GF-D8 (cell line): Measurements from ENCODE around the gene GJC1.

ENCODE experiments used
- DNase-seq: peaks from one replicate; lab custom pipeline; 2025; lab: John Stamatoyannopoulos, UW

The GJC1 gene

DNA sequence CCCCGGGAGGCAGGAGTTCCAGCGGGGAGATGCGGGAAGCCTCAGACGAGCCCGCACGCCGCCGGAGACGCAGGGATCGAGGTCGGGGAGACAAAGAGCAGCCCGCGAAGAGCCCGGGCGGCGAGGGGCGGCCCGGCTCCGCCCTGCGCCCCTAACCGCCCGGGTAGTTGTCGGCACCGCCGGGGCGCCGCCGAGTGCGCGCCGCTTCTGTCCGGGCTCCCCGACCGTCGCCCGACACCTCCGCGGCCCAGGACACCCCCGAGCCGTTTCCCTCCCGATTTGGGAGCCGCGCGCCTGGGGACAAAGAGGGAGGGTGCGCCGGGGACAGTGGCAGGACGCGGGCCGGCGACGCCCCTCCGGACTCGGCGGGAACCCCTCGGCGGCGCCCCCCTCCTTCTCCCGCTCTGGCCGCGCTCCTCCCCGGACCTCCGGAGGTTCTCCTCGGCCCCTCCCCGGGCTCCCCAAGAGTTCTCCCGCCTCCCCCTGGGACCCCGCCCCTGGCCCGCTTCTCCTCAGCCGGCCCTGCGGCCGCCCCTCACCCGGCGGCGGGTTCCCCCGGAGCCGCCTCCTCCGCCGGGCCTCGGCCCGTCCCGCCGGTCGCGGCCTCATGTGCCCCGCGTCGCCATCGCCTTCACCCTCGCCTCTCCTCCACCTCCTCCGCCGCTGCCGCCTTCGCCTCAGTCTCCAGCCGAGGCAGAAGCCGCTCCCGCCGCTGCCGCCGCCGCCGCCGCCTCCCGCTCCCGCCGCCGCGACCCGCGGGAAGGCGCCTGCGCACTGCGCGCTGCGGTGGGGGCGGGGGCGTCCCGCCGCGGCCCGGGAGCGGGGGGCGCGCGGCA lies at the start of gene GJC1:
Gene GJC1, minus strand, starts transcription at position 765 of the 836 bp plus-strand sequence. CDS start 24,470 bp downstream, outside the sequence.
- DNase-seq, result no peak

DNA sequence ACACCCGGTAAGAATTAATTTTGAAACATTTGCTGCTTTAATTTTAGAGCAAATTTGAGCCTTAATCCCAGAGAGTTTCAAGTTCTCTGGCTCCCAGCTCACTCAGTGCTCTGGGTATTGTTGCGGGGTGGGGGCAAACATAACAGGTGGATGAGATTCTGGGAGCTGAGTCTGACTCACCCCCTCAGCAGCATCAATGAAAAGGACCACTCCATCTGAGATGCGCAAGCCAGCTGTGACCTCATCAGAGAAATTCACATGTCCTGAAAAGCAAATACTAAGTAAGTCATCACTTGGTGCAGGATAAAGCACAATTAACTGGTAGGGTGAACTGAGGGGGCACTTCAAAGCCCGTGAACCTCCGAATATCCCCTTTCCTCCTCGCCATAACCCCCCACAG lies 49.3 kb upstream of the GJC1 start:
- no peak for DNase-seq

DNA sequence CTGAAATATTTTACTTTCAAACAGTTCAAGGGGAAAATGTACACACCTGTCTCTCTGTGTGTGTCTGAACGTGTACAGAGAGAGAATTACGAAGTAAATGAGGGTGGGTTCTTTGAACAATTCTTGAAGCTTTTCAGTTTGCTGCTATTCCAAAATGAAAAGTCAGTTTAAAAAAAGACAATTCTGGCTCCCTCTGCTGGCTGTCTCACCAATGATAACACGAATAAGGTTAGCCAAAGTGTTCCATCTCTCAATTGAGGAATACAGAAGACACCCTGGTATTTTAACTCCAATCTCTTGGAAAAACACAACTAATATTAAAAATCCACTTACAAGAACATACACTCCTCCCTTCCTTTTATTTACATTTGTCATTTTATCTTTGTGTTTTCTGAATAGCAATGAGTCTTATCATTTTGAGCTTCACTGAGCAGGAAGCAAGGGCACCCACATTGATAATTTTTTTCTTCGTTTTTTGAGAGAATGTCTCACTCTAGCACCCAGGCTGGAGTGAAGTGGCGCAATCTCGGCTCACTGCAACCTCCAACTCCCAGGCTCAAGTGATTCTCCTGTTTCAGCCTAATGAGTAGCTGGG lies 48.6 kb upstream of the GJC1 start:
- peak; percentile 8 for DNase-seq

DNA sequence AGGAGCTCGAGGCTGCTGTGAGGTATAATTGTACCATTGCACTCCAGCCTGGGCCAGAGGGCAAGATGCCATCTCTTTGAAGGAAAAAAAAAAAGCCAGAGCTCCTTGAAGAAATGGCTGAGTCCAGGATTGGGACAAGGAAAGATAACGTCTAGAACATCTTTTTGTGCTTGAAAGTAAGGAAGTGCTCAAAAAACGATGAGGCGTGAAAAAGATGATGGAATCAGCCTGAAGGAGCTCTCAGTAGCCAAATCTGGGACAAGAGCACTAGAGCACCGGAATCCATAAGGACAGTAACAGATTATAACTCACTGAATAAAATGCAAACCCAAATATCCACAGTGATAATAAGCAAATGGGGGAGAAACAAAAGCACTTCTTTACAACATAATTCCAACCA lies 47.0 kb upstream of the GJC1 start:
- DNase-seq, result no peak

DNA sequence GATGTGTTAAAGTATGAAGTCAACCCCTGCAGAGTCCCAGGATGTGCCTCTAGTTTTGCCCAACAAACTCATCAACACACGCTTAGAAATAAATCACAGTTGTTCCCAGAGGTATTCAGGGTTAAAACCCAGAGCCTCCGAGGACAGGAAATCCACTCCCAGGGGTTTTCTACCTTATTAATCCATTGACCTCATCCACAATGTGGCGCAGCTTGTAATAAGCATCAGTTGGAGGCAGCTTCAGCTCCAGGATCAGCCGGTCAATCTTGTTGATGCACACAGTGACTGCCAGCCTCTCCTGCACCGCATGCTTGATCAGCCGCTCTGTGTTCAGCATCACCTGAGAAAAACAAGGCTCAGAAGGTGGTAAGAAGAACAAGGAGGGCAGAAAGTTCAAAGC lies 45.7 kb upstream of the GJC1 start:
- no peak for DNase-seq

DNA sequence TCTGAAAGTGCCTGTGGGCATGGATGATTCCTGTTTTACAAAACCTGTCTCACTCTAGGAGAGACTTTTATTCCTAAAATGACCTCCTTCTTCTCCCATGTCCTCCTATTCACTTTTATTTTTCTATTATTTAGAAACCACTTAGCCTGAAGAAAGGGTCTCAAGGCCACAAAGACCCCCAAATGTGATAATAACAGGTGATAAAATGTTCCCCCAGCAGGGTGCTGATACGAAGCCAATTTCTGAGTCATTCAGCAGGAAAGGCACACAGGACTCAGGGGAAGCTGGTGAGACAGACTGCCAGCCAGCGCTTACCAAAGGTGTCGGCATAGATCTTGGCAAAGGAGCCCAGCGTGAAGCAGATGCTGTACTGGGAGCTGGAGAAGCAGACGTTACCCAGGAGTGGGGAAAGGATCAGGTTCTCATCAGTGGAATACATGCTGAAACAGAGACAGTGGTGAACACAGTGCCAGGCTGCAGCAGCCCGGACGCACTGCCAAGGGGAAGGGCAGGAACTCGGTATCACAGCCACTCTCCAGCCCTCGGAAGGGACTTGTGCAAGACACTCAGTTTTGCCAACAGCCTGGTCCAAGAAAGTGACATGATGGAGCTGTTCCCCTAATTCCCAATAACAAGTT lies 42.2 kb upstream of the GJC1 start:
- DNase-seq, result no peak

DNA sequence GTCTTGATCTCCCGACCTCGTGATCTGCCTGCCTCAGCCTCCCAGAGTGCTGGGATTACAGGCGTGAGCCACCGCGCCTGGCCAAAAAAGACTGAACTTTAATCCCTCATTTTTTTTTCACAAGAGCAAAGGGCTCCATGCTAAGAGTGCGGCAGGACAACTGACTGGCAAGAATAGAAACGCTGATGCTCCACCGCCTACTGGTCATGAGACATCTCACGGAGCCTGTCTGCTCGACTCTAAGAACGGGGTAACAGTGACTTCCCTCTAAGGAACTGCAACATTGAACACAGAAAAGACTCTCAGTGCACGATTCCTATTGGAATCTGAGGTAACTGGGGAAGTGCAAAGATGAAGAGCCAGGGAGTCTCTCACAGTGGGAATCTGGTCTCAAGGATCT lies 41.5 kb upstream of the GJC1 start:
- DNase-seq, result no peak

DNA sequence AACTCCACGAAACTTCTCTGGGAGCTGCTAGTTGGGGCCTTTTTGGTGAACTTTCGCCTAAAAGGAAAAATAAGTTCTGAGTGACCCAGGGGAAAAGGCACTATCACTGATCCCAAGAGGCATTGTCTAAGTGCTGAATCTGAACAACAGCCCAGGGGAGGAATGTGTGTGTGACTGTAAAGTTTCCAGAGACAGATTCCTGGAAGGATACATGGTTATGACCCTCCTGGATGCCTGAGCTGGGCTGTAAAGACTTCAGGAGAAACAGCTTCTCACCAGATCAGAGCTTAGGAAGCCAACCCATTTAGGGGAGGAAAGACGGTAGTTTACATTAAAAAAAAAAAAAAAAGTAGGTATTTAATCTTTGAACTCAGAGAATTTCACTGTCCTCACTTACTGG lies 37.8 kb upstream of the GJC1 start:
- DNase-seq, result no peak

DNA sequence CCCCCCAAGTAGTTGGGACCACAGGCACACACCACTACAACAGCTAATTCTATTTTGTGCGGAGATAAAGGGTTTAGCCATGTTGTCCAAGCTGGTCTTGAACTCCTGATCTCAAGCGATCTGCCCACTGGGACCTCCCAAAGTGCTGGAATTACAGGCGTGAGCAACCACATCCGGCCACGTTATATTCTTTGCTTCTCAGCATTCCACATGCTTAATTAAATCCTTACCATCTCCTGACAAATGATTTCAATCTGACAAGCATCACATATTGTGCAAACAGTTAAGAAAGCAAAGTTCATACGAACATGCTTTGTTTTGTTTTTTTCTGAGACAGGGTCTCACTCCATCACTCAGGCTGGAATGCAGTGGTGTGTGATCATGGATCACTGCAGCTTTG lies 35.8 kb upstream of the GJC1 start:
- DNase-seq, result no peak

DNA sequence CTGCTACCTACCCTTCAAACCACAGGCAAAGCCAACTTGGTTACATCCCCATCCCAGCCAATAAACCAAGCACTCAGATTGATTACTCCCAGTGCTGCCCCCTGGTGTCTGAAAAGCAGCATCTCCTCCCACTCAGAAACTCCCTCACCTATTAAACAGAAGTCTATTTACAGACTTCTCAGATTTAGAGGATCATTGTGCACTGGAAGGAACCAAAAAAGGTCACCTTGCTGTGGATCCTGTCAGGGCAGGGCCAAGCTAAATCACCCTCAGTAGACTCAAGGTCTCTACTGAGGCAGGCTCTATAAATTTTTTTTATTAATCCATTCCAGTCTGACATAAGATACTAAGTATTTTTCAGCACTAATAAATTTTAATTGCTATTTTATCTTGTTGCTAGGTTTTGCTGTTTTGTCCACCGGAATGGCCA lies 35.2 kb upstream of the GJC1 start:
- peak; percentile 28 for DNase-seq

DNA sequence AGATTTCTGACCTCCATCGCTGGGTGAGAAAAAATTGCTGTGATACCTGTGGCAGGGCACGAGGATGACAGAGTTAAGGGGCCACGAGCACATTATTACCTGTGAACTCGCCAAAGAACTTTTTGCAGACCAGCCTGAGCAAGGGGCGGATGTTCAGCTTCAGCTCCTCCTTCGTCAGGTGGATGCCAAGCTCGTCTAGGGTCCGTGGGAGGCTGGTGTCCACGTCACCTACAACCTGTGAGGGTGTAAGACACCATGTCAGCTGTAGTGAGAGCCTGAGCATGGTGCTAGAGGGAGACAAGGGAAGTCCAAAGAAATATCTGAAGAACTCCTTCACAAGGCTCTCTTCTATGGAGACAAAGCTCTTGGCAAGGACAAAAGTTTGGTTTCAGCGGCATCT lies 34.7 kb upstream of the GJC1 start:
- DNase-seq, result no peak

DNA sequence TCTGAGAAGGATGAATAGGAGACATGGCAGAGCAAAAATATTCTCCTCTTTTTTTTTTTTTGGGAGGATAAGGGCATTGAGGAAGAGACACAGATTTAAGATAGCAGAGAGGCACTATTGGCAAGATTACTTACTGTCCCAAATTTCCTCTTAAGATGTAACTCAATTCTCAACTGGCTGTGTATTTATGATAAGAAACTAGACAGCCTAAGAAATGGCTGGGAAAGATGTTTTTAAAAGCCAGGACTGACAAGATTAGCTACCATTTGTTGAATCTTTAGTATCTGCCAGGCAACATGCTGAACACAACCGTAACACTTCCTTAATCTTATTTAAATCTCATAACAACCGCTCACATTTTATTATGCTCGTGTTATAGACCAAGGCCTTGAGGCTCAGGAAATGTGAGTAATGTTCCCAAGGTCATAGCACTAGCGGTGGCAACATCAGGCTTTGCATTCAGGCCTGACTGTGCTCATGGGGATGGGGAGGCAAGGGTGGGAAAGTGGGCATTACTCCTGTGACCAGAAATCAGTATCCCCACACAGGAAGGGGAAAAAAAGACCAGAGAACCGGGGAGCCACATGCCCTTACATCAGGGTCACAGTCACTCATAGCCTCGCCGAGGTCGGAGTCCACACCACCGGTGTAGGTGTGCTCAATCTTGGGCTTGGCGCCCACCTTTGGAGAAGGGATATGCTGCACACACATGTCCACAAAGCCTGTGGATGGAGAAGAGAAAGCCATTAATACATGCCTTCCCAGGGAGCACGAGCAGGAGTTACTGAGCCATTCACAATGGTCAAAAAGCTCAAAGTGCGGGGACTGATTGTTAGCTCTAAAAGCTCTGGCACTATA lies 33.2 kb upstream of the GJC1 start:
- DNase-seq, result no peak

DNA sequence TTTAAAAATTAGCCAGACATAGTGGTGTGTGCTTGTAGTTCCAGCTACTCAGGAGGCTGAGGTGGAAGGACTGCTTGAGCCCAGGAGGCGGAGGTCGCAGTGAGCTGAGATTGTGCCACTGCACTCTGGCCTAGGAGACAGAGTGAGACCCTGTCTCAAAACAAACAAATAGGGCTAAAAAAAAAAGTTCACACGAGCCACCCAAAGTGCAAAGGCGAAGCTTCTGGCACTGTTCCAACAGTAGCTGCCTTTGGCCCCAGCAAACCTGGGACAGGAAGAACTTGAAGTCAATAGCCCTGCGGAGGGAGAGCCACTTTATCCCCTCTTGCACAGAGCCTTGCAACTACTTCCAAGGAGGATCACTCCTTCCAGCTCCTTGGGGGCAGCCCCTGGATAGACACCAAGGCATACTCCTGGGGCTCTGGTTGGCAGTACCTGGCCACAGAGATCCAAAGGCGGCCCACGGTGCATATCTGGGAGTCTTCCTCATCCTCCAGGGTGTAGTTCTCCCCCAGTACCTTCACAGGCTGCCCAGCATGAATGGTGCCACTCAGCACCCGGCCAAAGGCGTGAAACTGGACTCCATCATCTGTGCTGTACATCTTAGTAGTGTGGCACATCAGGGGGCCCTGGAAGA lies 32.3 kb upstream of the GJC1 start:
- DNase-seq, result no peak

DNA sequence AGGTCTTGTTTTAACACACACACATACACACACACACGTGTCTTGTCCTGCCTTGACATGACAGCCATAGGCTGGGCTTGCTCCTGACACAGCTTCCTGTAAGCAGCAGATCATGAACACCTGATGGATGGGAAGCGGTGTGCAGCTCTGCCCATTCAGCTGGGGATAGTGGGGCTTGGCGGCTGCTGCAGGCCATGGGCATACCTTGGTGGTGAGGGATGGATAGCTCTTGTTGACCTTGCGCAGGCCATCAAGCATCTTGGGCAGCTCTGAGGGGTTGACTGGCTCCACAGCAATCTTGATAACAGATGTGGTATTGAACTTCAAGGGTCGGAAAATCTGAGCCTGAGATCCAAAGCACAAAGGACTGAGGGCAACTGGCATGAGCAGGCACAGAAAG lies 29.6 kb upstream of the GJC1 start:
- DNase-seq, result no peak

DNA sequence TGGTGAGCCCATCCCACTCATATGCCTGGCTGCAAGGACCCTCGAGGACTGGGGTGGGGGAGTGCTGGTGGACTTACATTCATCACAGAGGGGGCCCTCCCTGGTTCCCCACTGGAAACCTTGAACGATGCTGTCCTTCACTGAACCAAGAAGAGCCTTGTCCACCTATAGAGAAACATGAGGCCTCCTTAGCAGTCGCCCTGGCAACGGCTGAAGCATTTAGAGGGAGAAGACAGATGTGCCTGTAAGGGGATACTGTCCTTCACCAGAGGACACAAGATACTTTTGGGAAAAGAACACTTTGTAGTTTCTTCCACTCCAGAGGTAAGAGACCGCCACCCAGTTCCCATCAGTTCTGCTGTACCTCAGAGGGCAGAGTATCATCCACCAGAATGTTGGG lies 24.1 kb upstream of the GJC1 start:
- no peak for DNase-seq

DNA sequence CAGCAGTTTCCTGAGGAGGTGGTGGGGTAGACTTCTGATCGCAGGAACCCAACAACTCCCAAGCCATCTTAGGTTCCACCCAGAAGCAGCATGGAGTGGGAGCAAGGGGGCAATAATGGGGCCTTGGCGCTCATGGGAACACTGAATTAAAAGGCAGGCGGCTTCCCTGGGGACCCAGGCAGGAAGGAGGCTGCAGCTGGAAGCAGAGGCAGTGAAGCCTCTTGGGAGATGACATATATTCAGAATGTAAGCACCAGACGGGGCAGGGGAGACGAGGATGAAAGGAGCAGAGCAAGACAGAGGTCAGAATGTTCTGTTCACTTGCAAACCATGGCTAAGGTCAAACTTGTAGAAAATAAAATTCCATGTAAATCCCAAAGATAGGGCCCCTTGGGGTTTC lies 20.5 kb upstream of the GJC1 start:
- DNase-seq, result no peak

DNA sequence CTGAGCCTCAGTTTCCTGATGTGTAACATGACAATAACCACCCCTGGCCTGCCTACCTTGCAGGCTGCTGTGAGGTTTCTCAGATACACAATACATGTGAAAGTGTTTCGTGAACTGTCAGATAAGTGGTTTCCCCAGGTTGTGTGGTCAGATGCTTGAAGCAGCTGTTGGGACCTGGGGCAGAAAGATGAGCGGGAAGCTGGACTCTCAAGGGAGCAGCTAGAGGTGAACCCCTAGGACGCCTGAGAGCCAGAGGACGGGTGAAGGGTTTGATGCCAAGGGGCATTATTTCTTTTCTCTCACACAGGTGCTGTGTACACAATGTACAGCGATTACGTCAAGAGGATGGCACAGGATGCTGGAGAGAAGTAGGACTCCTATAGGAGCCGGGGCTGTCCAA lies 19.9 kb upstream of the GJC1 start:
- DNase-seq, result no peak

DNA sequence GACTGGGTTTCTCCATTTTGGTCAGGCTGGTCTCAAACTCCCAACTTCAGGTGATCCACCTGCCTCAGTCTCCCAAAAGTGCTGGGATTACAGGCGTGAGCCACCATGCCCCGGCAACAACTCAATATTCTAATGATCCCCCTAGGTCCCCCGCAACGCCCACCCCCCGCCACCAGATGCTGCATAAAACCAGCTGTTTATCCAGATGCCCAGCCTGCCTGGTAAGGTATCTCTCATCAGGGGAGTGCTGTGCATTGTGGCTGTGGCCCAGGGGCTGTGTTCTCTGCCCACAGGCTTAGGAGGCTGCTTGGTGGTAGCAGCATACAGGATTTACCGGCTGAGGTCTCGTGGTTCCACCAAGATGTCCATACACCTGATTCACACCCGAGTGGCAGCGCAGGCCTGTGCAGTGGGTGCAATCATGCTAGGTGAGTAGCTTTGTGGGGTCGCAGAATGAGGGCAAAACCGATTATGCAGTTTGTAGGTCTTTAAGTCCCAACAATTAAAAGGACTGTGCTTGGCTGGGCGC lies 18.9 kb upstream of the GJC1 start:
- DNase-seq, result no peak

DNA sequence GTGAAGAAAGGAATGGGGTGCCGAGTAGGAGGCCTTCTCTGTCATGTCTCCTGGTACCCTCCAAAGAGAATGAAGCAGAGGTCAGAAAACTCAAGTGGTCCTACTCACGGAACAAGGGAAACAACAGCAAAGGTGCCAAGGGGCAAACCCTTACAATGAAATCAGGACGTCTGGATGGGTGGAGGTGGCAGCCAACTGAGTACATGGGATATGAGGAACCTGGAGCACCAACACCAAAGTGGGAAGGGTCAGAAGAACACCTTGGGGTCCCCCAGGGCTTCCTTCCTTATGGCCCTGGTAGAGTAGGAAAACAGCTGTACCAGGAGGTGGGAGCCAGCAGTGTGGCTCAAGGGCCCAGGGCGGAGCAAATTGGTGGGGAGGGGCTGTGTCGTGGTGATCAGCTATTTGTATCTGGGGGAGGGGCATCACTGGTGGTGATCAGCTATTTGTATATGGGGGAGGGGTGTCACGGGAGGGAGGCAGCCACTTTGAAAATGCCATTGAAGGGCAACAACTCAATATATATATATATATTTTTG lies 18.2 kb upstream of the GJC1 start:
- DNase-seq, result no peak

DNA sequence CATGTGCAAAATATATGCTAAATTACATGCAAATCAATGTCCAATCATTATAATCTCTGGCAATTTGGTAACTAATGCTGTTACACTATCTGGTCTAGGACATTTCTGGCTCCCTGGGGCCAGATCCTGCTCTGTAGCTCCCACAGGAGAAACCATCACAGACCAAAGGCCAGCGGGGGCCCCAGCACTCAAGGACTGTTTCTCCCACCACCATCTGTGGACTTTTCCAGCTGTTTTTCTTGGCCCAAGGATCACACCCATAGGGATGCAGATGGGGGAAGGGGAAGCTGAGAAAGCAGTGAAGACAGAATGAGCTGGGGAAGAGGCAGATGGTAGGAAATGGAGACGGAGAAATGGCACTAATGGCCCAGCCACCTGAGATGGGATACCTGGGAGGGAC lies 17.5 kb upstream of the GJC1 start, which contains the start of gene HIGD1B:
Gene HIGD1B, plus strand, starts transcription at position 298 of the 400 bp plus-strand sequence. CDS start 270 bp downstream, outside the sequence.
- DNase-seq, result no peak

DNA sequence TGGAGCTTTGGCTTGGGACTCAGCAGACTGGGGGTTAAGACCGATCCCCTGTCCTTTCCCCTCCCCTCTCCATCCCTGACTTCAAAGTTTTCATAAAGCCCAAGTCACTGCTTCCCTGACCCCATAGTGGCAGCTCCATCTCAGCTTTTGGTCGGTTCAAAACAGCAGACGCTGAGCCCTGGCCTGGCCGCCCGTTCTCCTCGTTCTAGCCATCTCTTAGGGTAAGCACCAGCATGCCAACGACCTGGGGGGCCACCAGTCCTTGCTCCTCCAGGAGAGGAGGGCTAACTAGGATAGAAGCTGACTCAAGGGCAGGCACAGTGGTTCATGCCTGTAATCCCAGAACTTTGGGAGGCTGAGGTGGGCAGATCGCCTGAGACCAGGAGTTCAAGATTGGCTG lies 16.1 kb upstream of the GJC1 start:
- no peak for DNase-seq
